Stomach smooth muscle (tissue), 2 donors: ENCODE measurements around the gene SPHKAP.
"Not testable (repeated sequence)": the region's sequence is repeated elsewhere in the genome, so short reads cannot be mapped to it uniquely, and the experiment has no call there.

Source experiments
- H3K27ac ChIP-seq: one replicate; pipeline ENCODE4 v1.7.0; 2013; ENCODE audit warnings: mild to moderate bottlenecking, low read length, inconsistent platforms
- H3K27me3 ChIP-seq, 2 donors: one replicate each; pipeline ENCODE4 v1.7.0; 2013; ENCODE audit warnings: low read length in 2 of 2; ENCODE audit not compliant: insufficient read depth in 2 of 2, control insufficient read depth in 1 of 2
- H3K36me3 ChIP-seq, 2 donors: one replicate each; pipeline ENCODE4 v1.7.0; 2013; ENCODE audit warnings: low read length in 2 of 2; ENCODE audit not compliant: control insufficient read depth in 2 of 2, insufficient read depth in 2 of 2
- H3K4me1 ChIP-seq: one replicate; pipeline ENCODE4 v1.7.0; 2013; ENCODE audit warnings: low read length; ENCODE audit not compliant: control insufficient read depth, insufficient read depth
- H3K4me3 ChIP-seq, 2 donors: one replicate each; pipeline ENCODE4 v1.7.0; 2013; ENCODE audit warnings: low read length in 2 of 2
- H3K9ac ChIP-seq, 2 donors: one replicate each; pipeline ENCODE4 v1.7.0; 2013; ENCODE audit warnings: low read length in 2 of 2, mild to moderate bottlenecking in 1 of 2
- H3K9me3 ChIP-seq, 2 donors: one replicate each; pipeline ENCODE4 v1.7.0; 2013; ENCODE audit warnings: low read length in 2 of 2; ENCODE audit not compliant: control insufficient read depth in 2 of 2
- donor health status: healthy.
- donor health status: Pancreatic carcinoma.

SPHKAP gene

DNA sequence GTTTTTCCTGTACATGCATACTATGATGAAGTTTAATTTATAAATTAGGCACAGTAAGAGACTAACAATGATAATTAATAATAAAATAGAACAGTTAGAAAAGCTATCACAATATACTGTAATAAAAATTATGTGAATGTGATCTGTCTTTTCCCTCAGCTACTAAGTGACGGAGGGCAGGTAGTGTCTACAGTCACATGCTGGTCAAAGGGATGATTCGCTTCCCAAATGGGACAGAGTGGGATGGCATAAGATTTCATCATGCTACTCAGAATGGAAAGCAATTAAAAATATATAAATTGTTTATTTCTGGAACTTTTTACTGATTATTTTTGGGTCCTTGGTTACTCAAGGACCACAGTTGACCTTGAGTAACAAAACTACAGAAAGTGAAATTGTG, 238.5 kb downstream of the SPHKAP start:
- H3K4me1 ChIP-seq: no peaks in the 10 kb centered on the region
- H3K9ac ChIP-seq: no peak overlapping the region
- H3K27ac ChIP-seq: no peak overlapping the region
- no peak overlapping the region for H3K4me3 ChIP-seq
- no peaks in the 10 kb centered on the region for H3K27me3 ChIP-seq
- H3K9me3 ChIP-seq: peaks cover 0 to 4% of the 10 kb centered on the region in 2 donors
- H3K36me3 ChIP-seq: no peaks in the 10 kb centered on the region

DNA sequence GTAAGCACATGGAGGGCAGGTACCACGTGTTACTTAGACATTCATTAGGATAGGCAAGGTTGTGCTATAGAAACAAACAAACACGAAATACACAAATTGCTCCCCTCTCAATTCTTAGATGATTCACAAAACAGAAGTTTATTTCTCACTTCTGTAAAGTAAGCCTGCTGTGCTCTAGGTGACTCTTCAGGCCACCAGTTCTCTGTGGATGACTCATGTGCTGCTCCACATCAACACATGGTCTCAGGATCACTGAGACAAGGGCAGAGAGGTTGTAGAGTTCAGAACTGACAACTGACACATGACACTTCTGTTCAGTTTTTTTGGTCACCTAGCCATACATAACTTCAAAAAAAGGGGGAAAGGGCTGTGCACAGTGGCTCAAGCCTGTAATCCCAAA, 239.5 kb downstream of the SPHKAP start:
- no peaks in the 10 kb centered on the region for H3K27me3 ChIP-seq
- no peaks in the 10 kb centered on the region for H3K4me1 ChIP-seq
- no peak overlapping the region for H3K27ac ChIP-seq
- no peaks in the 10 kb centered on the region for H3K36me3 ChIP-seq
- H3K9ac ChIP-seq: no peak overlapping the region
- H3K9me3 ChIP-seq: peaks cover 0 to 4% of the 10 kb centered on the region in 2 donors
- H3K4me3 ChIP-seq: no peak overlapping the region

DNA sequence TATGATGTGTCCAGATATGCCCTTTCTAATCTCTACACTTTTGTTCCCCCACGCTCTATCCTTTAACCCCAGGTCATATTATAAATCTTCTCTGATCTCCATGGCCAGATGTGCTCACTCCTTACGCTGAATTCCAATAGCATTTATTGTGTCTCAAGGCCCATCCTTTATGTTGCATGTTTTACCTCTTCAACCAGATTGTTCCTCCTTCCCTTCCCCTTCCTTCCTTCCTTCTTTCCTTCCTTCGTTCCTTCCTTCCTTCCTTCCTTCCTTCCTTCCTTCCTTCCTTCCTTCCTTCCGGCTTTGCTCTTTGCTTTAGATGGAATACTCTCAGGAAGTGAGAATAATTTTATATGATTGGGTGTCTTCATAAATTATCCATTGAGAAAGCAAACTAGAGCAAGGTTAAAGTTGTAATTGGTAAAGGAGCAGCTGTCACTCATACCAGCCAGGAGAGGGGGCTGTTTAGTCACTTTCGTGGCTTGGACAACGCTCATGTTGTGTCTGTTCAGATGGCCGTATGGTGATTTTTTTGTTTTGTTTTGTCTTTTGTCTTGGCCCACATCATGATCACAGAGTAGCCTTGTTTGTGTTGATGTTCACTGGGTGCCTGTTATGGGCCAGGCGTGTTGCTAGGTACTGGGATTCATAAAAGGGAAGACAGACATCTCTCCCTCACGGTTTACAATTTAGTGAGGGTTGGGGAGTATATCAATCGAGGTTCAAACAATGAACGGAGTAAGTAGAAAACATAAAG, 242.0 kb downstream of the SPHKAP start:
- H3K27me3 ChIP-seq: no peaks in the 10 kb centered on the region
- no peak overlapping the region for H3K9ac ChIP-seq
- H3K4me1 ChIP-seq: no peaks in the 10 kb centered on the region
- H3K4me3 ChIP-seq: no peak overlapping the region
- peaks cover 0 to 4% of the 10 kb centered on the region in 2 donors for H3K9me3 ChIP-seq
- no peaks in the 10 kb centered on the region for H3K36me3 ChIP-seq
- H3K27ac ChIP-seq: no peak overlapping the region

DNA sequence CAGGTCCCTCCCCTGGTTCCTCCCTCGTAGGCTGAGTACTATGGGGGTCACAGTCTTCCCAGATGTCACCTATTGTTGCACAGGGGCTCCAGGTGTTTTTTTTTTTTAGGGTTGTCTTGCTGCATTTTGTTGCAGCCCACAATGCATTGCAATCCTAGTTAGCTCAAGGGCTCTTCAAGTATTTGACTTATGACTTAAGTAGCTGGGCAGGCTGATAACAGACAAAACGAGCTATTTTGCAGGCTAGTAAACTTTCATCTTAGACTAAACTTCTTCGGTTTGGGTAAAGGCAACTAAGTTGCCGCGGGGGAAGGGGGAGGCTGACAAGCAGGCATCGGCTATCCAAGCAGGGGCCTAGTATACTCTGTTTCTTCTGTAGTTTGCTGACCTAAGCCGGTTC, 245.2 kb downstream of the SPHKAP start:
- H3K36me3 ChIP-seq, H3K9ac ChIP-seq, H3K9me3 ChIP-seq, H3K4me1 ChIP-seq, H3K27ac ChIP-seq, H3K4me3 ChIP-seq, H3K27me3 ChIP-seq: not testable (repeated sequence)

GRCh38 chr2:227933884-227934283, 247.6 kb downstream of the SPHKAP start:
- Histone ChIP-seq H3K9me3 (peaks cover 0 to 4% of the 10 kb centered on the region in 2 donors), H3K4me1 (no peaks in the 10 kb centered on the region), H3K36me3 (no peaks in the 10 kb centered on the region), H3K27me3 (no peaks in the 10 kb centered on the region), H3K4me3 (no peak overlapping the region), H3K9ac (no peak overlapping the region), H3K27ac (no peak overlapping the region)

GRCh38 chr2:227932403-227932802, 249.1 kb downstream of the SPHKAP start:
- H3K27me3 ChIP-seq: no peaks in the 10 kb centered on the region
- H3K4me3 ChIP-seq: no peak overlapping the region
- no peak overlapping the region for H3K9ac ChIP-seq
- no peaks in the 10 kb centered on the region for H3K4me1 ChIP-seq
- H3K9me3 ChIP-seq: peaks cover 0 to 3% of the 10 kb centered on the region in 2 donors
- no peak overlapping the region for H3K27ac ChIP-seq
- H3K36me3 ChIP-seq: no peaks in the 10 kb centered on the region

DNA sequence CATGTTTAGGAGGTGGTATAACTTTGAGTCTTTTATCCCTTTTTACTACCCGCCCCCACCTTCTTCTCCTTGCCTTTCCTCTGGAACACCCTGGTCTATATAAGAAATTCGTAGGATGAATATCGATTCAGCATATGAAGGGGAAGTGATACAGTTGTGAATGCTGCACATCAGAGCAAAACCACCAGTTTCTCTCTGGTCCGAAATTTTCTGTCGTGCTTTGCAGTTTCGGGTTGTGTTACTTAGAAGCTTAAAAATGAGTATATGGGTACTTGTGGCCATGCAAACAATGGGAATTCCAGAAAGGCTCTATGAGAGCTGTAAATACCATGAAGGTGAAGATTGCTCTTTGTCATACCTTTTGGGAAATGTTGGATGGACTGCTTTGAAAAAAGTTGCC, 249.5 kb downstream of the SPHKAP start:
- Histone ChIP-seq H3K4me1 (no peaks in the 10 kb centered on the region), H3K36me3 (no peaks in the 10 kb centered on the region), H3K9me3 (peaks cover 0 to 5% of the 10 kb centered on the region in 2 donors), H3K4me3 (no peak overlapping the region), H3K27me3 (no peaks in the 10 kb centered on the region), H3K27ac (no peak overlapping the region), H3K9ac (no peak overlapping the region)
